H1 (cell line): ENCODE results near the gene CELF6. TPM values are rescaled to one million over a fixed set of nuclear protein-coding genes. Genes with fewer than 3 reads are reported as not detected.

Source experiments
- CTCF ChIA-PET: fragments of 300-600 bp; sonication (Branson Sonifier 250); formaldehyde crosslinking; loops from one replicate; lab custom pipeline; 2021; ENCODE audit not compliant: partially characterized antibody; lab: Charles Lee
- POLR2A ChIA-PET: fragments of 300-600 bp; sonication (Branson Sonifier 250); formaldehyde crosslinking; loops from one replicate; lab custom pipeline; 2021; ENCODE audit warnings: inconsistent platforms; ENCODE audit not compliant: partially characterized antibody; lab: Charles Lee
- DNase-seq, 2 experiments: peaks; one replicate each; pipeline versions ENCODE4 v3.0.0 to v3.0.0-alpha.2; 2010 to 2022; ENCODE audit warnings: low spot score in 2 of 2, low read depth in 1 of 2, mixed read lengths in 1 of 2
- FAIRE-seq: peaks from 2 replicates; lab custom pipeline; 2011; peaks lifted over from hg19 to GRCh38; lab: Jason Lieb, UNC
- H2AFZ ChIP-seq: 2 replicates; pipeline ENCODE4 v1.8.1; 2012; ENCODE audit warnings: low read length, inconsistent platforms
- H2AK5ac ChIP-seq: 2 replicates; pipeline ENCODE4 v1.6.1; 2013; ENCODE audit warnings: low read depth, low read length
- H2BK120ac ChIP-seq: replicated peaks from 2 replicates; pipeline ENCODE3; 2013; ENCODE audit warnings: low read depth, low read length, inconsistent platforms
- H2BK12ac ChIP-seq: 2 replicates; pipeline ENCODE4 v1.6.1; 2013; ENCODE audit warnings: low read depth, low read length
- H2BK15ac ChIP-seq: 2 replicates; pipeline ENCODE4 v1.6.1; 2013; ENCODE audit warnings: low read length
- H2BK20ac ChIP-seq: 2 replicates; pipeline ENCODE4 v1.6.1; 2013; ENCODE audit warnings: low read length
- H2BK5ac ChIP-seq: 2 replicates; pipeline ENCODE4 v1.6.1; 2013; ENCODE audit warnings: low read depth, low read length
- H3K14ac ChIP-seq: 2 replicates; pipeline ENCODE4 v1.6.1; 2013; ENCODE audit warnings: inconsistent platforms; ENCODE audit not compliant: insufficient read length
- H3K18ac ChIP-seq: 2 replicates; pipeline ENCODE4 v1.6.1; 2013; ENCODE audit warnings: low read length; ENCODE audit errors: extremely low read depth
- H3K23ac ChIP-seq: 2 replicates; pipeline ENCODE4 v1.6.1; 2013; ENCODE audit warnings: inconsistent platforms; ENCODE audit not compliant: insufficient read length
- H3K23me2 ChIP-seq: 2 replicates; pipeline ENCODE4 v1.6.1; 2013; ENCODE audit warnings: low read depth, low read length
- H3K27ac ChIP-seq: 2 replicates; pipeline ENCODE4 v1.6.1; 2011; ENCODE audit warnings: low read depth, low read length, inconsistent platforms
- H3K27me3 ChIP-seq, 4 experiments: replicated peaks in 1 of 4; 1 replicate in 1 of 4; 2 replicates in 3 of 4; pipeline versions ENCODE4 v1.6.1 to v1.8.1; 2011 to 2013; ENCODE audit warnings: low read length in 3 of 4, mild to moderate bottlenecking in 3 of 4, inconsistent platforms in 2 of 4, mixed read lengths in 2 of 4, moderate library complexity in 1 of 4; ENCODE audit not compliant: control insufficient read depth in 3 of 4, insufficient read depth in 3 of 4; ENCODE audit errors: extremely low read depth in 1 of 4
- H3K36me3 ChIP-seq, 4 experiments: 2 replicates each; pipeline versions ENCODE4 v1.6.1 to v1.8.1; 2011 to 2013; ENCODE audit warnings: mild to moderate bottlenecking in 4 of 4, low read length in 3 of 4, moderate library complexity in 2 of 4, control low read depth in 1 of 4, inconsistent platforms in 1 of 4; ENCODE audit not compliant: insufficient read depth in 4 of 4, control insufficient read depth in 2 of 4
- H3K4ac ChIP-seq: replicated peaks from 2 replicates; pipeline ENCODE3; 2013; ENCODE audit warnings: low read length, low read depth, mixed read lengths, inconsistent platforms; ENCODE audit not compliant: insufficient read length
- H3K4me1 ChIP-seq, 4 experiments: replicated peaks in 1 of 4; 1 replicate in 1 of 4; 2 replicates in 3 of 4; pipeline versions ENCODE4 v1.6.1 to v1.8.1; 2011 to 2013; ENCODE audit warnings: low read length in 3 of 4, inconsistent platforms in 2 of 4, mixed read lengths in 1 of 4; ENCODE audit not compliant: insufficient read depth in 4 of 4, control insufficient read depth in 3 of 4
- H3K4me2 ChIP-seq, 2 experiments: 2 replicates each; pipeline versions ENCODE4 v1.6.1 to v1.8.1; 2011 to 2013; ENCODE audit warnings: low read depth in 2 of 2, low read length in 2 of 2, control low read depth in 1 of 2, inconsistent platforms in 1 of 2, mild to moderate bottlenecking in 1 of 2; ENCODE audit not compliant: insufficient read depth in 1 of 2
- H3K4me3 ChIP-seq, 4 experiments: fragments of 200-600, 300-600 bp in 1 of 4; sonication (generic), shearing (Covaris generic), sonication (Bioruptor Twin) in 1 of 4; 2 replicates each; pipeline versions ENCODE4 v1.5.1 to v1.8.1; 2011 to 2016; ENCODE audit warnings: low read length in 4 of 4, low read depth in 3 of 4, control low read depth in 2 of 4, inconsistent platforms in 2 of 4, mild to moderate bottlenecking in 2 of 4, mixed read lengths in 1 of 4, moderate library complexity in 1 of 4; ENCODE audit not compliant: insufficient read depth in 2 of 4; ENCODE audit errors: extremely low read depth in 1 of 4
- H3K56ac ChIP-seq: replicated peaks from 2 replicates; pipeline ENCODE3; 2013; ENCODE audit warnings: low read depth, mild to moderate bottlenecking, mixed read lengths, low read length, inconsistent platforms; ENCODE audit not compliant: insufficient read length
- H3K79me1 ChIP-seq: 2 replicates; pipeline ENCODE4 v1.6.1; 2013; ENCODE audit warnings: low read depth, low read length, control low read depth
- H3K79me2 ChIP-seq, 2 experiments: 2 replicates each; pipeline versions ENCODE4 v1.6.1 to v1.8.1; 2012 to 2013; ENCODE audit warnings: low read length in 2 of 2, mild to moderate bottlenecking in 2 of 2, inconsistent platforms in 1 of 2; ENCODE audit not compliant: insufficient read depth in 2 of 2, control insufficient read depth in 1 of 2
- H3K9ac ChIP-seq, 4 experiments: replicated peaks in 1 of 4; 1 replicate in 1 of 4; 2 replicates in 3 of 4; pipeline versions ENCODE4 v1.6.1 to v1.8.1; 2011 to 2013; ENCODE audit warnings: low read depth in 3 of 4, low read length in 3 of 4, control low read depth in 2 of 4, mild to moderate bottlenecking in 2 of 4, moderate library complexity in 2 of 4, inconsistent platforms in 1 of 4; ENCODE audit errors: extremely low read depth in 1 of 4
- H3K9me3 ChIP-seq, 2 experiments: 2 replicates each; pipeline versions ENCODE4 v1.6.1 to v1.8.1; 2012 to 2013; ENCODE audit warnings: mild to moderate bottlenecking in 2 of 2, moderate library complexity in 2 of 2, control low read depth in 1 of 2, inconsistent platforms in 1 of 2, low read depth in 1 of 2, low read length in 1 of 2, mixed read lengths in 1 of 2; ENCODE audit not compliant: insufficient read depth in 2 of 2
- H4K20me1 ChIP-seq, 2 experiments: replicated peaks in 1 of 2; 2 replicates each; pipeline versions ENCODE3 to v1.8.1; 2011 to 2013; ENCODE audit warnings: inconsistent platforms in 2 of 2, low read length in 2 of 2, mild to moderate bottlenecking in 1 of 2; ENCODE audit not compliant: insufficient read depth in 2 of 2, control insufficient read depth in 1 of 2
- H4K5ac ChIP-seq: 2 replicates; pipeline ENCODE4 v1.6.1; 2013; ENCODE audit warnings: low read length, low read depth, mixed read lengths, inconsistent platforms; ENCODE audit not compliant: insufficient read length
- H4K8ac ChIP-seq: 2 replicates; pipeline ENCODE4 v1.8.0; 2013; ENCODE audit warnings: mild to moderate bottlenecking, moderate library complexity, low read length, inconsistent platforms; ENCODE audit not compliant: insufficient read depth; ENCODE audit errors: extremely low read depth
- H4K91ac ChIP-seq: replicated peaks from 2 replicates; pipeline ENCODE3; 2013; ENCODE audit warnings: low read length, mixed read lengths, inconsistent platforms; ENCODE audit not compliant: insufficient read length
- BACH1 ChIP-seq: IDR thresholded peaks from 2 replicates; pipeline ENCODE4 v1.6.1; 2012; ENCODE audit warnings: low read length, improper control_type of control experiment
- BCL11A ChIP-seq, 2 experiments: IDR thresholded peaks; one replicate each; pipeline ENCODE4 v1.6.1; 2011; ENCODE audit warnings: low read depth in 2 of 2, low read length in 2 of 2, mild to moderate bottlenecking in 2 of 2
- GABPA ChIP-seq: IDR thresholded peaks from 2 replicates; pipeline ENCODE4 v1.6.1; 2011; ENCODE audit warnings: mild to moderate bottlenecking, low read length, moderate library complexity, borderline replicate concordance; ENCODE audit not compliant: insufficient read depth
- JUN ChIP-seq: IDR thresholded peaks from 2 replicates; pipeline ENCODE4 v1.6.1; 2011; ENCODE audit warnings: low read depth, mild to moderate bottlenecking, improper control_type of control experiment, low read length
- KDM4A ChIP-seq: IDR thresholded peaks from one replicate; pipeline ENCODE4 v1.7.1; 2012; ENCODE audit warnings: low read depth, mild to moderate bottlenecking, moderate library complexity, low read length, inconsistent platforms; ENCODE audit not compliant: severe bottlenecking
- RBBP5 ChIP-seq: IDR thresholded peaks from 2 replicates; pipeline ENCODE4 v1.7.1; 2012; ENCODE audit warnings: low read depth, mild to moderate bottlenecking, inconsistent platforms, low read length, moderate library complexity, borderline replicate concordance
- SAP30 ChIP-seq: fragments of 300-600 bp; sonication (generic); IDR thresholded peaks from 2 replicates; pipeline ENCODE4 v1.7.1; 2012; ENCODE audit warnings: low read length, moderate library complexity, mild to moderate bottlenecking, inconsistent platforms; ENCODE audit not compliant: insufficient read depth, insufficient replicate concordance
- SIN3A ChIP-seq, 2 experiments: IDR thresholded peaks in 1 of 2; conservative IDR thresholded peaks in 1 of 2; 2 replicates each; pipeline ENCODE4 v1.6.1; 2011 to 2012; ENCODE audit warnings: low read length in 2 of 2, improper control_type of control experiment in 1 of 2, low read depth in 1 of 2, mild to moderate bottlenecking in 1 of 2
- TAF7 ChIP-seq: optimal IDR thresholded peaks from 2 replicates; pipeline ENCODE3; 2011; ENCODE audit warnings: low read depth, mild to moderate bottlenecking, inconsistent platforms, low read length, moderate library complexity, borderline replicate concordance
- TEAD4 ChIP-seq: IDR thresholded peaks from 2 replicates; pipeline ENCODE4 v1.6.1; 2012; ENCODE audit warnings: low read depth, low read length, inconsistent platforms, mixed read lengths
- WGBS, 2 experiments: shearing (Covaris generic) in 1 of 2; methylation state at CpG; one replicate each; pipeline versions ENCODE4 v1.1.6 to v1.1.7; 2013 to 2015; ENCODE audit warnings: low lambda C conversion rate in 2 of 2, mixed read lengths in 2 of 2, inconsistent platforms in 1 of 2, low coverage in 1 of 2, missing lambda C conversion rate in 1 of 2; ENCODE audit not compliant: insufficient replicate concordance in 2 of 2, insufficient coverage in 1 of 2, insufficient read length in 1 of 2; ENCODE audit errors: extremely low coverage in 1 of 2, missing lambda C conversion rate in 1 of 2; 5-methylcytosine and 5-hydroxymethylcytosine counted together
- polyA plus RNA-seq, 7 experiments: library from polyadenylated mRNA; depleted of rRNA in 3 of 7; stranded (reverse) in 5 of 7; unstranded in 2 of 7; fragments of >200 nt in 5 of 7; fragments of 200-250 nt in 2 of 7; gene quantifications; 1 replicate in 5 of 7; 2 replicates in 1 of 7; 4 replicates in 1 of 7; pipeline versions ENCODE4 v1.2.1 to v1.2.3, GENCODE V29; 2011 to 2013; ENCODE audit warnings: missing spikeins in 2 of 7, mixed read lengths in 2 of 7
- total RNA-seq: library from RNA; stranded (reverse); fragmentation: NEBNext Ultra II Directional; extraction: Animal tissue kit (Norgen Biotek cat#: 25700); gene quantifications from 2 replicates; pipeline ENCODE4 v1.2.1, GENCODE V29; 2021
- TF ChIP-seq, protein P1 (sequence below): IDR thresholded peaks from 2 replicates; pipeline ENCODE4 v1.6.1; 2012; ENCODE audit warnings: inconsistent platforms

Gene CELF6
- total and polyA plus RNA-seq, 2 of the 8 experiments (the other 6 are each of a cell fraction or from before 2014, with no cell fraction given) = 0.09 to 0.19 TPM

DNA sequence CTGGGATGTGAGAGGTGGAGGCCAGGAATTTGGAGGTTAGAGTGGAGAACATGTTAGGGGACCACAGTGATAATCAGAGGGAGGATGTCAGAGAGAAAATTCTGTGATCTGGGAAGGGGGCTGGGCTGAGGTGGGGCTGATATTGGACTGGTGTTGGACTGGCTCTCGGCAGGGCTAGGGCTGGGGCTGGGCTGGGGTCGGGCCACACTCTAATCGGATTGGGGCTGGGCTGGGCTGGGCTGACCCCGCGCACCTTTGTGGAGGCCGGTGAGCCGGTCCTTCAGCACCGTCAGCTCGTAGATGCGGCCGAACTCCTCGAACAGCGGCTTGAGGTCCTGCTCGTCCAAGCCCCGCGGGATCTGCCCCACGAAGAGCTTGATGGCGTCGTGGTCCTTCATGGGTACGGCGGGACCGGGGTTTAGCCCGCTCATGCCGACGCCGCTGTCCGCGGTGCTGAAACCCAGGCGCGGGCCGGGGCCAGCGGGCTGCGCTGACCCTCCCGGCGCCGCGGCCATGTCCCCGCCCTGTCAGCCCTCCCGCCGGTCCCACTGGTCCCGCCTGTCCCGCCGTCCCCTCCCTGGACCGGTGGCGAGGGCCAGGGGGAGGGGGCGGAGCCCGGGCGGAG is 485 bp downstream of the CELF6 start:
- H3K23ac ChIP-seq = no peak overlapping the region
- WGBS, 2 experiments = 12% methylated on average over 32 of the region's 48 CpGs; no CpG with 5 or more reads in 1 of the 2 experiments
- no peak overlapping the region for H2BK15ac ChIP-seq
- peak overlapping the region; percentile 62 to 70; a peak in 3 of 4 replicates for H3K4me2 ChIP-seq
- H3K79me1 ChIP-seq = no peaks in the 10 kb centered on the region
- no peak overlapping the region for H4K91ac ChIP-seq
- H2AK5ac ChIP-seq = no peak overlapping the region
- no peak overlapping the region for H2BK20ac ChIP-seq
- no peak overlapping the region for H3K18ac ChIP-seq
- H2BK120ac ChIP-seq = no peak overlapping the region
- H2AFZ ChIP-seq = no peak overlapping the region
- ChIA-PET POLR2A (interaction anchor here (1.2 to 2.4 kb wide), 4 partner anchors 11 to 156 kb away, joined by 4 to 6 read pairs (median 6); partner anchors contain the start of gene PKM), CTCF (interaction anchor here (1.7 kb wide), 1 partner anchor 354 kb away, joined by 4 read pairs; no protein-coding TSS in a partner anchor)
- no peaks in the 10 kb centered on the region for H3K36me3 ChIP-seq
- H3K4me3 ChIP-seq = peak overlapping the region in 2 of 4 experiments; percentile 5 to 39; a peak in 3 of 8 replicates
- no peak overlapping the region for H4K5ac ChIP-seq
- no peaks in the 10 kb centered on the region for H3K9me3 ChIP-seq
- H3K79me2 ChIP-seq = no peaks in the 10 kb centered on the region
- H3K14ac ChIP-seq = no peak overlapping the region
- peaks cover 4% of the 10 kb centered on the region for H3K23me2 ChIP-seq
- peak; percentile 53 to 90 for DNase-seq
- no peak for FAIRE-seq
- H3K56ac ChIP-seq = no peak overlapping the region
- H3K4ac ChIP-seq = no peak overlapping the region
- H2BK12ac ChIP-seq = no peak overlapping the region
- no peak overlapping the region for H3K9ac ChIP-seq
- H3K27ac ChIP-seq = no peak overlapping the region
- H4K20me1 ChIP-seq = peaks cover 2 to 6% of the 10 kb centered on the region in 2 experiments
- H2BK5ac ChIP-seq = no peak overlapping the region
- peaks cover 5 to 26% (median 21%) of the 10 kb centered on the region in 4 experiments for H3K27me3 ChIP-seq
- peaks cover 0 to 4% (median 0%) of the 10 kb centered on the region in 4 experiments; a peak in 1 of 7 replicates for H3K4me1 ChIP-seq
- H4K8ac ChIP-seq = no peak overlapping the region
- TF ChIP-seq SAP30 (no peak), TAF7 (peak; percentile 32), KDM4A (peak; percentile 19), GABPA (peak; percentile 49; the same call in 1 of the 2 replicates), BACH1 (peak; percentile 73; the same call in 1 of the 2 replicates), BCL11A (IDR thresholded peaks at IDR 0.05; ENCODE audit: low read depth in 2 of 2, low read length in 2 of 2) (no peak), SIN3A (conservative IDR thresholded peaks at IDR 0.05 in 1 of 2, IDR thresholded peaks at IDR 0.05 in 1 of 2; ENCODE audit: low read depth in 1 of 2, low read length in 2 of 2) (peak; percentile 83 to 89; a peak in 2 of 4 replicates), JUN (no peak), RBBP5 (peak; percentile 31; the same call in 1 of the 2 replicates), TEAD4 (peak; percentile 43; the same call in 1 of the 2 replicates)
- TF ChIP-seq, protein P1, sequence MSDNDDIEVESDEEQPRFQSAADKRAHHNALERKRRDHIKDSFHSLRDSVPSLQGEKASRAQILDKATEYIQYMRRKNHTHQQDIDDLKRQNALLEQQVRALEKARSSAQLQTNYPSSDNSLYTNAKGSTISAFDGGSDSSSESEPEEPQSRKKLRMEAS = peak; percentile 98
